GM12878 (cell line): ENCODE results near the gene GRAMD1B. TPM values are rescaled to one million over a fixed set of nuclear protein-coding genes. Genes with fewer than 3 reads are reported as not detected.
A peak's percentile ranks its signal among the peaks of the same experiment; 100 is the strongest.

Experiments used
- ATAC-seq: fragments of 200-7000 bp; cut with Tn5 transposase; 3 replicates; pipeline ENCODE4 v1.9.1; 2020; ENCODE audit warnings: mild to moderate bottlenecking, moderate library complexity
- BruUV-seq: library from RNA; stranded (reverse); fragments of 400-500 nt; replicated peaks from 2 replicates; lab custom pipeline; 2021; lab: Mats Ljungman, UMichigan
- CTCF ChIA-PET: fragments of 300-600 bp; sonication (Branson Sonifier 250); formaldehyde crosslinking; extraction: SDS; loops from one replicate; lab custom pipeline; 2021; ENCODE audit warnings: inconsistent platforms; lab: Yijun Ruan, JAX
- POLR2A ChIA-PET: fragments of 350-600 bp; formaldehyde crosslinking; extraction: SDS; loops from one replicate; lab custom pipeline; 2021; ENCODE audit warnings: inconsistent platforms; lab: Charles Lee
- RAD21 ChIA-PET: fragments of 300-600 bp; sonication (Branson Sonifier 250); formaldehyde crosslinking; loops from one replicate; lab custom pipeline; 2023; ENCODE audit warnings: antibody characterized with exemption; ENCODE audit not compliant: unreplicated experiment; lab: Charles Lee
- SMC1A ChIA-PET: fragments of 300-600 bp; sonication (Branson Sonifier 250); formaldehyde crosslinking; loops from one replicate; lab custom pipeline; 2023; ENCODE audit not compliant: unreplicated experiment, uncharacterized antibody; lab: Charles Lee
- DNase-seq: peaks from one replicate; pipeline ENCODE4 v3.0.0-alpha.2; 2011; ENCODE audit warnings: low read depth, low spot score
- FAIRE-seq: peaks from 3 replicates; lab custom pipeline; 2011; peaks lifted over from hg19 to GRCh38; lab: Jason Lieb, UNC
- H2AFZ ChIP-seq: 2 replicates; pipeline ENCODE4 v1.6.0; 2011; ENCODE audit warnings: low read depth, low read length, control low read depth; ENCODE audit not compliant: control insufficient read depth
- H3K27ac ChIP-seq: 2 replicates; pipeline ENCODE4 v1.5.1; 2011; ENCODE audit warnings: control low read depth; ENCODE audit not compliant: control insufficient read depth, insufficient read depth
- H3K27me3 ChIP-seq, 2 experiments: replicated peaks in 1 of 2; 2 replicates each; pipeline versions ENCODE4 v1.6.0 to v1.6.1; 2011; ENCODE audit warnings: low read length in 1 of 2; ENCODE audit not compliant: control insufficient read depth in 2 of 2, insufficient read depth in 2 of 2
- H3K36me3 ChIP-seq, 2 experiments: 2 replicates each; pipeline ENCODE4 v1.5.1; 2011; ENCODE audit warnings: low read length in 1 of 2; ENCODE audit not compliant: control insufficient read depth in 2 of 2, insufficient read depth in 2 of 2
- H3K4me1 ChIP-seq: 2 replicates; pipeline ENCODE4 v1.6.1; 2011; ENCODE audit warnings: mild to moderate bottlenecking, low read length, moderate library complexity, mixed read lengths; ENCODE audit not compliant: control insufficient read depth, insufficient read depth
- H3K4me2 ChIP-seq: 2 replicates; pipeline ENCODE4 v1.6.0; 2011; ENCODE audit warnings: control low read depth; ENCODE audit not compliant: control insufficient read depth, insufficient read depth
- H3K4me3 ChIP-seq: fragments of 200-600 bp; sonication (generic); 2 replicates; pipeline ENCODE4 v1.5.1; 2016
- H3K79me2 ChIP-seq: 2 replicates; pipeline ENCODE4 v1.6.0; 2011; ENCODE audit warnings: low read length; ENCODE audit not compliant: control insufficient read depth, insufficient read depth
- H3K9ac ChIP-seq: 2 replicates; pipeline ENCODE4 v1.8.0; 2011; ENCODE audit warnings: low read length, control low read depth, mixed read lengths; ENCODE audit not compliant: control insufficient read depth, insufficient read depth
- H3K9me3 ChIP-seq: replicated peaks from 3 replicates; pipeline ENCODE4 v1.5.1; 2011; ENCODE audit warnings: mild to moderate bottlenecking, low read length; ENCODE audit not compliant: control insufficient read depth, insufficient read depth
- H4K20me1 ChIP-seq: 2 replicates; pipeline ENCODE4 v1.6.0; 2011; ENCODE audit not compliant: control insufficient read depth, insufficient read depth
- ATF7 ChIP-seq: fragments of 450-650 bp; IDR thresholded peaks from 2 replicates; pipeline ENCODE4 v1.6.1; 2016; ENCODE audit warnings: low read depth, mild to moderate bottlenecking
- CBX3 ChIP-seq: fragments of 200-600 bp; sonication (generic); IDR thresholded peaks from 2 replicates; pipeline ENCODE4 v1.6.1; 2016; ENCODE audit warnings: low read depth, borderline replicate concordance
- CREM ChIP-seq: IDR thresholded peaks from 2 replicates; pipeline ENCODE4 v1.6.1; 2014; ENCODE audit warnings: antibody characterized with exemption, low read depth
- DPF2 ChIP-seq: fragments of 450-650 bp; IDR thresholded peaks from 2 replicates; pipeline ENCODE4 v1.6.1; 2017; ENCODE audit warnings: mild to moderate bottlenecking
- EGR1 ChIP-seq, 2 experiments: IDR thresholded peaks; 1 replicate in 1 of 2; 2 replicates in 1 of 2; pipeline ENCODE4 v1.6.1; 2011 to 2012; ENCODE audit warnings: low read depth in 2 of 2, low read length in 2 of 2, borderline replicate concordance in 1 of 2, mild to moderate bottlenecking in 1 of 2, moderate library complexity in 1 of 2
- FOXM1 ChIP-seq: IDR thresholded peaks from 2 replicates; pipeline ENCODE4 v1.6.1; 2012; ENCODE audit warnings: low read depth, mild to moderate bottlenecking, inconsistent platforms, low read length, moderate library complexity
- HDGF ChIP-seq: fragments of 450-650 bp; IDR thresholded peaks from 2 replicates; pipeline ENCODE4 v1.6.1; 2016; ENCODE audit warnings: antibody characterized with exemption
- MTA2 ChIP-seq: fragments of 450-650 bp; IDR thresholded peaks from 2 replicates; pipeline ENCODE4 v1.6.1; 2016; ENCODE audit warnings: low read depth, mild to moderate bottlenecking, moderate library complexity
- MYB ChIP-seq: fragments of 150-350 bp; IDR thresholded peaks from 2 replicates; pipeline ENCODE4 v1.6.1; 2014; ENCODE audit warnings: mild to moderate bottlenecking, low read depth, low read length, borderline replicate concordance
- NBN ChIP-seq: fragments of 450-650 bp; IDR thresholded peaks from 2 replicates; pipeline ENCODE4 v1.6.1; 2016
- NFIC ChIP-seq: IDR thresholded peaks from 2 replicates; pipeline ENCODE4 v1.6.1; 2012; ENCODE audit warnings: low read depth, mild to moderate bottlenecking, inconsistent platforms, low read length, moderate library complexity
- NFYA ChIP-seq: IDR thresholded peaks from 2 replicates; pipeline ENCODE4 v1.6.1; 2011; ENCODE audit warnings: low read depth, mild to moderate bottlenecking, low read length, improper control_type of control experiment, borderline replicate concordance
- POU2F2 ChIP-seq: IDR thresholded peaks from 3 replicates; pipeline ENCODE4 v1.6.1; 2011; ENCODE audit warnings: low read depth, mild to moderate bottlenecking, low read length, borderline replicate concordance
- RB1 ChIP-seq: fragments of 450-650 bp; formaldehyde crosslinking; IDR thresholded peaks from 2 replicates; pipeline ENCODE4 v1.6.1; 2017; ENCODE audit warnings: mild to moderate bottlenecking, borderline replicate concordance
- RBBP5 ChIP-seq: fragments of 200-600 bp; sonication (generic); conservative IDR thresholded peaks from 2 replicates; pipeline ENCODE4 v1.6.1; 2016
- SP1 ChIP-seq: IDR thresholded peaks from one replicate; pipeline ENCODE4 v1.6.1; 2011; ENCODE audit warnings: low read depth, low read length
- SREBF2 ChIP-seq: IDR thresholded peaks from 2 replicates; pipeline ENCODE4 v1.6.1; 2012; ENCODE audit warnings: mild to moderate bottlenecking, low read length
- TCF12 ChIP-seq: IDR thresholded peaks from 2 replicates; pipeline ENCODE4 v1.6.1; 2011; ENCODE audit warnings: low read depth, mild to moderate bottlenecking, low read length
- WGBS: methylation state at CpG from one replicate; pipeline ENCODE4 v1.1.6; 2016; ENCODE audit warnings: low lambda C conversion rate; ENCODE audit not compliant: insufficient replicate concordance, insufficient coverage; ENCODE audit errors: missing lambda C conversion rate; 5-methylcytosine and 5-hydroxymethylcytosine counted together
- in situ Hi-C: fragments of 300-500 bp; cut with MboI; formaldehyde crosslinking; loops from 9 replicates; pipeline ENCODE4 v1.14.3; 2018; ENCODE audit warnings: mixed read lengths
- intact Hi-C: fragments of 100-400 bp; cut with micrococcal nuclease; formaldehyde crosslinking; loops from one replicate; pipeline ENCODE4 v1.14.2; 2022; ENCODE audit not compliant: unreplicated experiment
- polyA plus RNA-seq, 11 experiments: library from polyadenylated mRNA; depleted of rRNA in 4 of 11; unstranded in 6 of 11; stranded (reverse) in 5 of 11; fragments of >200 nt; fragmentation: Nextera tagmentation in 4 of 11; fragmentation: Illumina TruSeq in 1 of 11; extraction: Ambion mirVana in 4 of 11; extraction: Trizol in 1 of 11; gene quantifications; 1 replicate in 1 of 11; 2 replicates in 10 of 11; pipeline versions ENCODE4 v1.2.1 to v1.2.3, GENCODE V29; 2011 to 2016; ENCODE audit warnings: inconsistent platforms in 2 of 11, missing spikeins in 2 of 11, low read depth in 1 of 11
- total RNA-seq, 4 experiments: library from RNA; depleted of rRNA in 3 of 4; stranded (reverse); fragments of >200 nt in 3 of 4; fragmentation: Illumina TruSeq in 1 of 4; extraction: Trizol in 1 of 4; gene quantifications; 2 replicates each; pipeline versions ENCODE4 v1.2.1 to v1.2.3, GENCODE V29; 2013 to 2021
- TF ChIP-seq, protein P1 (sequence below): IDR thresholded peaks from 2 replicates; pipeline ENCODE4 v1.6.1; 2012; ENCODE audit warnings: low read depth, low read length, improper control_type of control experiment
- TF ChIP-seq, protein P2 (sequence below): fragments of 450-650 bp; IDR thresholded peaks from 2 replicates; pipeline ENCODE4 v1.6.1; 2018; ENCODE audit warnings: borderline replicate concordance, mild to moderate bottlenecking; ENCODE audit not compliant: partially characterized antibody

Gene GRAMD1B
- total and polyA plus RNA-seq, 10 of the 15 experiments (the other 5 are each of a cell fraction or from before 2014, with no cell fraction given), result 1.9 to 49.1 (median 26.9) TPM

DNA sequence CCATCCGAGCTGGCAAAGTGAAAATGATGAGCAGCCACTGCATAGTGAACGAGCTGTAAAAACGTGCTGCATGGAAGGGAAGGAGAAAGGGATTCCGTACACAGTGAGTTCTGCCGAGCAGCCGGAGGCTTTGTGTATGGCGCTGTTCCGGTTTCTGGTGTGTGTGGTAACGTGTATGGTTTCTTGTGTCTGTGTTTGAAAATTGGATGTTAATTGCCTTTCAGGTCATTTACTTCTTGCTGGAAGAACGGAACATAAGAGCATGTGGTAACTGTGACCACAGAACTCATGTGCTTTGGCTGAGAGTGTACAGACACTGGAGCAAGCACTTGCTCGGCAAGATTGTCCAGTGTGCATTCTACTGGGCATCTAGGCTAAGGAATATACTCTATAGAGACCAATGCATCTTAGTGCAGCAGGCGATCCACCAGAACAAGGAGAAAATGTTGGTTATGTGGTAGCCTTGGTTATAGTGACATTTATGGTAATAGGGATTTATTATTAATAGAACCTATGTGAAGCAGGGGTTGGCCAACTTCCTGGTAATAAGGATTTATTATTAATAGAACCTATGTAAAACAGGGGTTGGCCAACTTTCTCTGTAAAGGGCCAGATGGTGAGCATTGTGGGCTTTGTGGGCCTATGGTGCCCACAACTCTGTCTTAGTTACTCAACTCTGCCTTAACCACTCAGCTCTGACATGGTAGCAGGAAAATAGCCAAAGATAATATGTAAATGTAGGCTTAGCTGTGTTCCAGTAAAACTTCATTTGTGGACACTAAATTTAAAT, 49.2 kb downstream of the GRAMD1B start (continued):
- TF ChIP-seq, protein P1, sequence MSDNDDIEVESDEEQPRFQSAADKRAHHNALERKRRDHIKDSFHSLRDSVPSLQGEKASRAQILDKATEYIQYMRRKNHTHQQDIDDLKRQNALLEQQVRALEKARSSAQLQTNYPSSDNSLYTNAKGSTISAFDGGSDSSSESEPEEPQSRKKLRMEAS, result no peak
- TF ChIP-seq CBX3 (no peak), NFYA (no peak), SP1 (no peak), POU2F2 (peak; percentile 94; the same call in 2 of the 3 replicates)

DNA sequence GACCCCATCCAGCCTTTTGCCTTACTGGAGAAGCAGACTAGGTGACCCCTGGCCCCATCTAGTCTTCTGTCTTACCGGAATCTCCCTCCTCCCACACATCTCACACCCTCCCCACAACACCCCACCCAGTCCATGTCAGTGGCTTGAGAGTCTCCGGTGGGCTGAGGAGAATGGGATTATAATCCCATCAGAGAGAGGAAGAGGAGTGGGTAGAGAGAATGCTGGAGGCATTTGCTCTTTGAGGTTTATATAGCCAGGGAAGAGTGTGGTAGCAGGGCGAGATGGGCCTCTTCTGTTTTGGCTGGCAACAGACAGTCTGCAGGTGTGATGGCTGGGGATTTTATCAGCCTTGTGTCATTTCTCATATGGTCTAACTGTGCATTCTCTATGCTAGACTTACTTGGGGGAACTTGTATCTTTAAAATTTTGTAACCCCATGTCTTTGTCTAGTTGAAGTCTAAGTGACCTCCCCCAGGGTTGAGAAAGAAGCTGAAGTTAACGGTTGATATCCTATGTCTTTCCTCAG, 50.3 kb downstream of the GRAMD1B start:
- intact Hi-C loops (no loop called here), in situ Hi-C loops (no loop called here)
- ChIA-PET RAD21 (interaction anchor here (0.6 to 8.0 kb wide), 11 partner anchors 13 to 423 kb away, joined by 3 to 212 read pairs (median 6); no protein-coding TSS in a partner anchor), POLR2A (interaction anchor here (3.4 kb wide), 1 partner anchor 73 kb away, joined by 24 read pairs; no protein-coding TSS in a partner anchor), CTCF (interaction anchor here (0.7 to 9.3 kb wide), 15 partner anchors 16 to 370 kb away, joined by 3 to 349 read pairs (median 7); no protein-coding TSS in a partner anchor), SMC1A (interaction anchor here (0.8 to 10.0 kb wide), 14 partner anchors 14 to 426 kb away, joined by 3 to 244 read pairs (median 9); partner anchors contain the start of gene GRAMD1B)
- H3K27ac ChIP-seq, result peak overlapping the region; percentile 49
- peak; percentile 60 for ATAC-seq
- H3K9me3 ChIP-seq, result no peaks in the 10 kb centered on the region
- H4K20me1 ChIP-seq, result no peaks in the 10 kb centered on the region
- H3K4me2 ChIP-seq, result peak overlapping the region; percentile 57
- no peak overlapping the region; the same call in 1 of the 2 replicates for H3K9ac ChIP-seq
- no peak overlapping the region for H2AFZ ChIP-seq
- H3K79me2 ChIP-seq, result no peaks in the 10 kb centered on the region; the same call in 1 of the 2 replicates
- no peaks in the 10 kb centered on the region for H3K27me3 ChIP-seq
- peaks cover 66% of the 10 kb centered on the region for H3K4me1 ChIP-seq
- no peak for FAIRE-seq
- WGBS, result 3% methylated on average over 4 of the region's 4 CpGs
- H3K4me3 ChIP-seq, result no peak overlapping the region
- peaks cover 0 to 2% of the 10 kb centered on the region in 2 experiments; a peak in 2 of 4 replicates for H3K36me3 ChIP-seq
- BruUV-seq, result no TSS peak
- no peak for DNase-seq
- peak; percentile 30; the same call in 1 of the 2 replicates for TF ChIP-seq CREM
- no peak for TF ChIP-seq SREBF2
- no peak for TF ChIP-seq RBBP5
- peak; percentile 46; the same call in 1 of the 2 replicates for TF ChIP-seq NFIC
- peak in 1 of 2 experiments; percentile 66; a peak in 2 of 3 replicates for TF ChIP-seq EGR1 (IDR thresholded peaks at IDR 0.05; ENCODE audit: borderline replicate concordance in 1 of 2, low read depth in 2 of 2, low read length in 2 of 2)
- TF ChIP-seq NBN, result 0 out of 2 replicates have a peak, but pooled peaks have one; percentile 53
- TF ChIP-seq MTA2, result 0 out of 2 replicates have a peak, but pooled peaks have one; percentile 55
- no peak for TF ChIP-seq MYB
- TF ChIP-seq, protein P2, sequence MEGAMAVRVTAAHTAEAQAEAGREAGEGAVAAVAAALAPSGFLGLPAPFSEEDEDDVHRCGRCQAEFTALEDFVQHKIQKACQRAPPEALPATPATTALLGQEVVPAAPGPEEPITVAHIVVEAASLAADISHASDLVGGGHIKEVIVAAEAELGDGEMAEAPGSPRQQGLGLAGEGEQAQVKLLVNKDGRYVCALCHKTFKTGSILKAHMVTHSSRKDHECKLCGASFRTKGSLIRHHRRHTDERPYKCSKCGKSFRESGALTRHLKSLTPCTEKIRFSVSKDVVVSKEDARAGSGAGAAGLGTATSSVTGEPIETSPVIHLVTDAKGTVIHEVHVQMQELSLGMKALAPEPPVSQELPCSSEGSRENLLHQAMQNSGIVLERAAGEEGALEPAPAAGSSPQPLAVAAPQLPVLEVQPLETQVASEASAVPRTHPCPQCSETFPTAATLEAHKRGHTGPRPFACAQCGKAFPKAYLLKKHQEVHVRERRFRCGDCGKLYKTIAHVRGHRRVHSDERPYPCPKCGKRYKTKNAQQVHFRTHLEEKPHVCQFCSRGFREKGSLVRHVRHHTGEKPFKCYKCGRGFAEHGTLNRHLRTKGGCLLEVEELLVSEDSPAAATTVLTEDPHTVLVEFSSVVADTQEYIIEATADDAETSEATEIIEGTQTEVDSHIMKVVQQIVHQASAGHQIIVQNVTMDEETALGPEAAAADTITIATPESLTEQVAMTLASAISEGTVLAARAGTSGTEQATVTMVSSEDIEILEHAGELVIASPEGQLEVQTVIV, result no peak
- TF ChIP-seq DPF2, result peak; percentile 66
- peak; percentile 65; the same call in 1 of the 2 replicates for TF ChIP-seq FOXM1
- TF ChIP-seq TCF12, result peak; percentile 68; the same call in 1 of the 2 replicates
- peak; percentile 42; the same call in 1 of the 2 replicates for TF ChIP-seq ATF7
- peak; percentile 38; the same call in 1 of the 2 replicates for TF ChIP-seq HDGF
- no peak for TF ChIP-seq RB1
